Endodermal cell (in vitro differentiated cells): ENCODE data around the gene TMEM94. TPM values are rescaled to one million over a fixed set of nuclear protein-coding genes. Genes with fewer than 3 reads are reported as not detected.

ENCODE experiments used
- DNase-seq: peaks from one replicate; pipeline ENCODE4 v3.0.0-alpha.2; 2017
- H3K27ac ChIP-seq: 2 replicates; pipeline ENCODE4 v1.5.1; 2013; ENCODE audit warnings: mild to moderate bottlenecking, low read depth, low read length, moderate library complexity
- H3K27me3 ChIP-seq: 2 replicates; pipeline ENCODE4 v1.6.1; 2013; ENCODE audit warnings: mild to moderate bottlenecking, low read length, moderate library complexity; ENCODE audit not compliant: insufficient read depth, control insufficient read depth, poor library complexity, severe bottlenecking
- H3K36me3 ChIP-seq: 2 replicates; pipeline ENCODE4 v1.7.0; 2013; ENCODE audit warnings: mild to moderate bottlenecking, low read length, moderate library complexity; ENCODE audit not compliant: control insufficient read depth, insufficient read depth
- H3K4me1 ChIP-seq: one replicate; pipeline ENCODE4 v1.7.0; 2013; ENCODE audit warnings: low read length; ENCODE audit not compliant: control insufficient read depth, insufficient read depth
- H3K4me3 ChIP-seq: 2 replicates; pipeline ENCODE4 v1.5.1; 2013; ENCODE audit warnings: mild to moderate bottlenecking, low read length, moderate library complexity
- H3K9ac ChIP-seq: 2 replicates; pipeline ENCODE4 v1.6.1; 2013; ENCODE audit warnings: mild to moderate bottlenecking, low read length, moderate library complexity; ENCODE audit not compliant: poor library complexity, severe bottlenecking; ENCODE audit errors: extremely low read depth
- H3K9me3 ChIP-seq: 2 replicates; pipeline ENCODE4 v1.6.1; 2013; ENCODE audit warnings: mild to moderate bottlenecking, low read length, moderate library complexity; ENCODE audit not compliant: control insufficient read depth
- H3K27ac Mint-ChIP-seq: 2 replicates; pipeline ENCODE4 v1.8.0; 2020; ENCODE audit warnings: mixed read lengths
- H3K27me3 Mint-ChIP-seq: 2 replicates; pipeline ENCODE4 v1.8.0; 2021; ENCODE audit warnings: mild to moderate bottlenecking, mixed read lengths; ENCODE audit not compliant: insufficient read depth
- H3K36me3 Mint-ChIP-seq: 2 replicates; pipeline ENCODE4 v1.8.0; 2020; ENCODE audit warnings: low read depth, mixed read lengths
- H3K4me1 Mint-ChIP-seq: 2 replicates; pipeline ENCODE4 v1.8.0; 2020; ENCODE audit warnings: mixed read lengths
- H3K4me3 Mint-ChIP-seq: 2 replicates; pipeline ENCODE4 v1.8.0; 2020; ENCODE audit warnings: mild to moderate bottlenecking, moderate library complexity, mixed read lengths
- H3K9me3 Mint-ChIP-seq: 2 replicates; pipeline ENCODE4 v1.8.0; 2020; ENCODE audit warnings: mild to moderate bottlenecking, mixed read lengths
- CTCF ChIP-seq: fragments of 200-600 bp; sonication (generic); conservative IDR thresholded peaks from 2 replicates; pipeline ENCODE4 v1.5.0; 2021; ENCODE audit warnings: antibody characterized with exemption, mild to moderate bottlenecking
- WGBS, 2 experiments: methylation state at CpG; one replicate each; pipeline versions ENCODE4 v1.1.5 to v1.1.7; 2013; ENCODE audit warnings: missing lambda C conversion rate in 2 of 2, mixed read lengths in 1 of 2; ENCODE audit not compliant: insufficient coverage in 1 of 2, insufficient read length in 1 of 2; 5-methylcytosine and 5-hydroxymethylcytosine counted together
- total RNA-seq, 2 donors: library from RNA; stranded (reverse); fragmentation: NEBNext Ultra II Directional in 1 of 2; extraction: Animal tissue kit (Norgen Biotek cat#: 25700) in 1 of 2; gene quantifications; 2 replicates in 1 of 2; 3 replicates in 1 of 2; pipeline ENCODE4 v1.2.1, GENCODE V29; 2021

Gene TMEM94
- total RNA-seq, 2 donors from 2014 or later = 96.0 to 106 TPM

- Histone ChIP-seq H3K36me3 (peaks cover 6% of the 10 kb centered on the region), H3K9ac (no peak overlapping the region), H3K9me3 (no peaks in the 10 kb centered on the region), H3K4me3 (no peak overlapping the region), H3K27ac (peak overlapping the region; percentile 40), H3K4me1 (peaks cover 7% of the 10 kb centered on the region), H3K27me3 (peaks cover 66% of the 10 kb centered on the region)
- WGBS, 2 experiments = 49 to 76% methylated on average over 5 to 7 of the region's 7 CpGs
- Mint-ChIP-seq H3K4me1 (peaks cover 29% of the 10 kb centered on the region), H3K9me3 (no peaks in the 10 kb centered on the region), H3K27ac (no peak overlapping the region), H3K27me3 (peaks cover 68% of the 10 kb centered on the region), H3K36me3 (peaks cover 25% of the 10 kb centered on the region), H3K4me3 (no peak overlapping the region)
- no peak for TF ChIP-seq CTCF
- DNase-seq = peak; percentile 48
Measured at GRCh38 chr17:75478508-75478907, 22.1 kb downstream of the TMEM94 start.

DNA sequence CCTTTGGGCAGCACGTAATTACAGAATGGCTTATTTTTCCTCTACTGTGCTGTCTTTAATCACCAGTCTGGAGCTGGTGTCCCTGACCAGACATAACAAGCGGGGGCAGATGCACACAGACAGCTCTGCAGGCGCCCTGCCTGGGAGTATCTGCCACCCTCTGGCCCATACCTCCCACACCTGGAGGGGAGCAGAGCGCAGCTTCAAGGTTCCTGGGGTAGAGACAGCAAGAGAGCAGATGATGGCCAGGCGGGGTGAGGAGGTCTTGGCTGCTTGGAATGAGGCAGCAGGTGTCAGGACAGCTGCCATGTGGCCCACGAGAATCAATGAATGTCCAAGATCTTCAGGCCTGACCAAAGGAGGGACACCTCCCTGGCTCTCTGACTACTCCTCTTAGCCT is 23.8 kb downstream of the TMEM94 start:
- WGBS, 2 experiments = 92 to 93% methylated on average over 5 to 6 of the region's 6 CpGs
- H3K36me3 ChIP-seq = peaks cover 4% of the 10 kb centered on the region
- H3K27ac ChIP-seq = no peak overlapping the region
- Mint-ChIP-seq H3K4me3 (no peak overlapping the region), H3K36me3 (peaks cover 25% of the 10 kb centered on the region), H3K27me3 (peaks cover 86% of the 10 kb centered on the region), H3K27ac (no peak overlapping the region), H3K4me1 (peaks cover 29% of the 10 kb centered on the region), H3K9me3 (no peaks in the 10 kb centered on the region)
- no peaks in the 10 kb centered on the region for H3K9me3 ChIP-seq
- peak; percentile 44 for DNase-seq
- no peak overlapping the region for H3K4me3 ChIP-seq
- H3K9ac ChIP-seq = no peak overlapping the region
- no peak for TF ChIP-seq CTCF
- peaks cover 84% of the 10 kb centered on the region for H3K27me3 ChIP-seq
- H3K4me1 ChIP-seq = peaks cover 7% of the 10 kb centered on the region

DNA sequence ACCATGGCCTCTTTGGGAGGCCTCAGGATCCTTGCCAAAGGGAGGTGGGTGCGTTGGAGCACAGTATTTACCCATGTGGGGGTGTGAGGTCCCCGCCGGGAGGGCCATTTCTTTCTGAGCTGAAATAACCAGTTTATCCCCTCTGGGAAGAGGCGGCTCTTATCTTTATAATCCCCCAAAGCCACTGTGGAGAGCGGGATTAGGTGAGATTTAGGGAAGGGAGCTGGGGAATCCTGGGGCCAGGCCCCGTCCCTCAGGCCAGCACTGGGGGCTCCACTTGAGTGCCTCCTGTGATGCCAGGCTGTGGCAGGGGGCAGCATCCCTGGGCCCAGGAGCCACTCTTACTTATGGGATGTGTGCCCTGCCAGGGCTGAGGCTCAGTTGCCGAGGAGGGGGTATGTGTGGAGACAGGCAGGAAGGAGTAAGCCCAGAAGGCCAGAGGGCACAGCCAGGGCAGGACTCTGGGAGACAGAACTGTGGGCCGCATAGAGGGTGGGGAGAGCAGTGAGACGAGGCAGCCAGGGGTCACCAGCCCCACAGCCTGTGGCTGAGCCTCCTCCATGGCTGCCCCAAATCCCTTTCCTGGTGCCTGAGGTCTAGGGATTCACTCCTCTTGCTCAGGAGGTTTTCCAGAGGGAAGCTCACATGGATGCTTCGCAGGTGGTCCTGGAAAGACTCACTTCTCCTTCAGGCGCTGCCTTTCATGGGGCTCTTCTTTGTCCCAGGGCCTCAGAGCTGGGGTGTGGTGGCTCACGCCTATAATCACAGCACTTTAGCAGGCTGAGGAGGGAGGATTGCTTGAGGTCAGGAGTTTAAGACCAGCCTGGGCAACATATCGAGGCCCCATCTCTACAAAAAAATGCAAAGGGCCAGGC is 25.0 kb downstream of the TMEM94 start:
- Histone ChIP-seq H3K27me3 (peaks cover 76% of the 10 kb centered on the region), H3K27ac (no peak overlapping the region), H3K36me3 (peaks cover 4% of the 10 kb centered on the region), H3K4me1 (peaks cover 7% of the 10 kb centered on the region), H3K9me3 (no peaks in the 10 kb centered on the region), H3K4me3 (no peak overlapping the region), H3K9ac (no peak overlapping the region)
- H3K27me3 Mint-ChIP-seq = peaks cover 80% of the 10 kb centered on the region
- H3K9me3 Mint-ChIP-seq = no peaks in the 10 kb centered on the region
- H3K27ac Mint-ChIP-seq = peak overlapping the region; percentile 28
- no peak for TF ChIP-seq CTCF
- H3K4me3 Mint-ChIP-seq = no peak overlapping the region
- WGBS, 2 experiments = 58 to 76% methylated on average over 6 to 13 of the region's 13 CpGs
- DNase-seq = peak; percentile 79
- H3K36me3 Mint-ChIP-seq = peaks cover 25% of the 10 kb centered on the region
- H3K4me1 Mint-ChIP-seq = peaks cover 29% of the 10 kb centered on the region
